Measurements from ENCODE around the gene ARHGAP10.
"Not testable (repeated sequence)": the region's sequence is repeated elsewhere in the genome, so short reads cannot be mapped to it uniquely, and the experiment has no call there.

Gene ARHGAP10

GRCh38 chr4:147799057-147799456, 67.2 kb downstream of the ARHGAP10 start:
- DNase-seq: not testable (repeated sequence)

GRCh38 chr4:147799986-147800555, 68.2 kb downstream of the ARHGAP10 start:
- DNase-seq: peak; percentile 40

GRCh38 chr4:147801820-147802219, 69.9 kb downstream of the ARHGAP10 start:
- no peak for DNase-seq

GRCh38 chr4:147802346-147802745, 70.5 kb downstream of the ARHGAP10 start:
- no peak for DNase-seq

- no peak for DNase-seq
These were observed 74.1 kb downstream of the ARHGAP10 start for GRCh38 chr4:147805946-147806345.

- no peak for DNase-seq
These were observed 76.6 kb downstream of the ARHGAP10 start for GRCh38 chr4:147808447-147808846.

GRCh38 chr4:147809211-147809610, 77.3 kb downstream of the ARHGAP10 start:
- no peak for DNase-seq

GRCh38 chr4:147811878-147812277, 80.0 kb downstream of the ARHGAP10 start:
- no peak for DNase-seq

GRCh38 chr4:147813109-147813773, 81.4 kb downstream of the ARHGAP10 start:
- no peak for DNase-seq

GRCh38 chr4:147813973-147814372, 82.1 kb downstream of the ARHGAP10 start:
- DNase-seq: no peak

GRCh38 chr4:147814376-147814775, 82.5 kb downstream of the ARHGAP10 start:
- DNase-seq: no peak

- DNase-seq: no peak
These were observed 83.9 kb downstream of the ARHGAP10 start for GRCh38 chr4:147815741-147816140.

GRCh38 chr4:147816382-147817254, 84.7 kb downstream of the ARHGAP10 start:
- no peak for DNase-seq

GRCh38 chr4:147820975-147821374, 89.1 kb downstream of the ARHGAP10 start:
- no peak for DNase-seq

GRCh38 chr4:147821555-147821954, 89.7 kb downstream of the ARHGAP10 start:
- DNase-seq: no peak

GRCh38 chr4:147822128-147822527, 90.2 kb downstream of the ARHGAP10 start:
- no peak for DNase-seq

GRCh38 chr4:147823130-147823529, 91.2 kb downstream of the ARHGAP10 start:
- no peak for DNase-seq

- DNase-seq: no peak
These were observed 92.4 kb downstream of the ARHGAP10 start for GRCh38 chr4:147824316-147824715.

- DNase-seq: no peak
These were observed 93.0 kb downstream of the ARHGAP10 start for GRCh38 chr4:147824884-147825283.

- DNase-seq: no peak
These were observed 93.8 kb downstream of the ARHGAP10 start for GRCh38 chr4:147825451-147826287.

GRCh38 chr4:147826288-147826646, 94.4 kb downstream of the ARHGAP10 start:
- DNase-seq: no peak

- DNase-seq: no peak
These were observed 96.5 kb downstream of the ARHGAP10 start for GRCh38 chr4:147828331-147828905.

All from CD4-positive, alpha-beta T cell treated with Interleukin-17A for 4 hours (primary cell).